PC-3 (cell line): Measurements from ENCODE around the gene C16orf87. TPM values are rescaled to one million over a fixed set of nuclear protein-coding genes. Genes with fewer than 3 reads are reported as not detected.

Experiments used
- ATAC-seq: fragments of 200-7000 bp; cut with Tn5 transposase; 2 replicates; pipeline ENCODE4 v1.9.1; 2020; ENCODE audit warnings: mild to moderate bottlenecking, moderate library complexity
- BruUV-seq: library from RNA; stranded (reverse); fragments of 400-500 nt; replicated peaks from 2 replicates; lab custom pipeline; 2021; lab: Mats Ljungman, UMichigan
- CTCF ChIA-PET: fragments of 300-600 bp; sonication (Branson Sonifier 250); formaldehyde crosslinking; loops from one replicate; lab custom pipeline; 2022; ENCODE audit warnings: antibody characterized with exemption; lab: Charles Lee
- POLR2A ChIA-PET: fragments of 300-600 bp; sonication (Branson Sonifier 250); formaldehyde crosslinking; loops from one replicate; lab custom pipeline; 2022; ENCODE audit warnings: antibody characterized with exemption; ENCODE audit not compliant: unreplicated experiment; lab: Charles Lee
- DNase-seq: peaks from one replicate; pipeline ENCODE4 v3.0.0-alpha.2; 2015
- H2AFZ ChIP-seq: fragments of 300-600 bp; sonication (generic); 2 replicates; pipeline ENCODE4 v1.6.0; 2016; ENCODE audit warnings: antibody characterized with exemption, low read length
- H3F3A ChIP-seq: fragments of 300-600 bp; sonication (generic); one replicate; pipeline ENCODE4 v1.6.0; 2017; ENCODE audit warnings: antibody characterized with exemption, low read length, control low read depth, mild to moderate bottlenecking; ENCODE audit not compliant: unreplicated experiment
- H3K27ac ChIP-seq: fragments of 300-600 bp; sonication (generic); 2 replicates; pipeline ENCODE4 v1.5.1; 2016; ENCODE audit warnings: mild to moderate bottlenecking, low read length
- H3K27me3 ChIP-seq: fragments of 300-600 bp; sonication (generic); 2 replicates; pipeline ENCODE4 v1.6.1; 2016; ENCODE audit warnings: low read length, mixed read lengths
- H3K36me3 ChIP-seq: fragments of 300-600 bp; sonication (generic); 2 replicates; pipeline ENCODE4 v1.6.1; 2016; ENCODE audit warnings: low read depth, mixed run types, low read length, mixed read lengths
- H3K4me1 ChIP-seq: fragments of 300-600 bp; sonication (generic); 2 replicates; pipeline ENCODE4 v1.5.1; 2016; ENCODE audit warnings: low read length; ENCODE audit not compliant: insufficient read depth
- H3K4me2 ChIP-seq: fragments of 300-600 bp; sonication (generic); 2 replicates; pipeline ENCODE4 v1.6.0; 2016; ENCODE audit warnings: low read length
- H3K4me3 ChIP-seq: fragments of 300-600 bp; sonication (generic); 2 replicates; pipeline ENCODE4 v1.5.1; 2016; ENCODE audit warnings: mild to moderate bottlenecking, low read length, mixed read lengths
- H3K79me2 ChIP-seq: fragments of 300-600 bp; sonication (generic); 2 replicates; pipeline ENCODE4 v1.6.1; 2017; ENCODE audit warnings: low read length, mixed read lengths
- H3K9ac ChIP-seq: fragments of 300-600 bp; sonication (generic); 2 replicates; pipeline ENCODE4 v1.6.0; 2016; ENCODE audit warnings: mild to moderate bottlenecking, low read length
- H3K9me2 ChIP-seq: fragments of 300-600 bp; sonication (generic); replicated peaks from 2 replicates; pipeline ENCODE4 v1.6.1; 2016; ENCODE audit warnings: mixed run types, low read length, mixed read lengths
- H3K9me3 ChIP-seq: fragments of 300-600 bp; sonication (generic); 2 replicates; pipeline ENCODE4 v1.6.1; 2016; ENCODE audit warnings: low read length, mixed read lengths
- H4K20me1 ChIP-seq: fragments of 300-600 bp; sonication (generic); 2 replicates; pipeline ENCODE4 v1.6.1; 2016; ENCODE audit warnings: low read length, mixed read lengths
- CTCF ChIP-seq: fragments of 300-600 bp; sonication (generic); conservative IDR thresholded peaks from 2 replicates; pipeline ENCODE4 v1.5.1; 2017; ENCODE audit warnings: antibody characterized with exemption, low read depth, mild to moderate bottlenecking, low read length
- EZH2 ChIP-seq: fragments of 300-600 bp; sonication (generic); IDR thresholded peaks from one replicate; pipeline ENCODE4 v1.6.1; 2017; ENCODE audit warnings: antibody characterized with exemption, mild to moderate bottlenecking, low read length; ENCODE audit not compliant: unreplicated experiment
- EZH2phosphoT487 ChIP-seq: fragments of 300-600 bp; sonication (generic); IDR thresholded peaks from 2 replicates; pipeline ENCODE4 v1.6.1; 2018; ENCODE audit warnings: mild to moderate bottlenecking, antibody characterized with exemption, low read length, borderline replicate concordance
- intact Hi-C: fragments of 100-400 bp; cut with micrococcal nuclease; formaldehyde crosslinking; loops from 2 replicates; pipeline ENCODE4 v1.9.0; 2023
- total RNA-seq: library from RNA; depleted of rRNA; stranded (reverse); fragments of >200 nt; gene quantifications from 2 replicates; pipeline ENCODE4 v1.2.3, GENCODE V29; 2014

The C16orf87 gene
- total RNA-seq, 1 experiment from 2014 or later: 4.0 TPM

GRCh38 chr16:46807336-46807735 lies 23.6 kb downstream of the C16orf87 start:
- H3K4me2 ChIP-seq: no peak overlapping the region
- no peaks in the 10 kb centered on the region for H3F3A ChIP-seq
- no peaks in the 10 kb centered on the region for H4K20me1 ChIP-seq
- H3K79me2 ChIP-seq: 0 out of 2 replicates have a peak, but pooled peaks cover 5% of the 10 kb centered on the region
- H3K9ac ChIP-seq: no peak overlapping the region
- DNase-seq (no peak), ATAC-seq (no peak)
- H3K27ac ChIP-seq: no peak overlapping the region
- no peaks in the 10 kb centered on the region for H3K9me3 ChIP-seq
- H3K4me3 ChIP-seq: no peak overlapping the region
- H3K36me3 ChIP-seq: 0 out of 2 replicates have a peak, but pooled peaks cover 4% of the 10 kb centered on the region
- BruUV-seq: no TSS peak
- no peak overlapping the region for H2AFZ ChIP-seq
- intact Hi-C loops: no loop called here
- H3K9me2 ChIP-seq: no peaks in the 10 kb centered on the region
- TF ChIP-seq CTCF (no peak), EZH2 (no peak), EZH2phosphoT487 (no peak)
- POLR2A ChIA-PET: interaction anchor here (0.6 kb wide), 1 partner anchor 19 kb away, joined by 3 read pairs; no protein-coding TSS in a partner anchor
- no peaks in the 10 kb centered on the region for H3K27me3 ChIP-seq
- no peaks in the 10 kb centered on the region for H3K4me1 ChIP-seq
- CTCF ChIA-PET: no interaction called here

DNA sequence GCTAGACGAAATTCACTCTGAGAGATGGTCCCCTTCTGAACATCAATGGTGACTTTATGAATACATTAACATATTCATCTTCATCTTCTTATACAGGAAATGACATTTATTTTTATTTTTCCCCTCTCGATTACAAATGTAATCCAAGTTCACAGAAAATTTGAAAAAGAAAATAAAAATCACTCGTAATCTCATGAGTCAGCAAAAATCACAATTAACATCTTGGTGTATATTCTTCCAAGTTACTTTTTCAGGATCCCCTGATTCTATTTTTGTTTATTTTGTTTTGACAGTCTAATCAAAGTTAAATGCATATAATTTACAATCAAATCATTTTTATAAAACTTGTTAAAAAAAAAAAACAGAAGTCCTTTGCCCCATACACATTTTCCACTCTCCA lies 27.6 kb downstream of the C16orf87 start:
- TF ChIP-seq EZH2phosphoT487 (no peak), CTCF (no peak), EZH2 (no peak)
- H3K4me3 ChIP-seq: no peak overlapping the region
- 0 out of 2 replicates have a peak, but pooled peaks cover 3% of the 10 kb centered on the region for H3K36me3 ChIP-seq
- H3F3A ChIP-seq: no peaks in the 10 kb centered on the region
- no peak overlapping the region for H3K27ac ChIP-seq
- no TSS peak for BruUV-seq
- H3K4me1 ChIP-seq: no peaks in the 10 kb centered on the region
- CTCF ChIA-PET: no interaction called here
- no peak overlapping the region for H3K4me2 ChIP-seq
- ATAC-seq: no peak
- H3K9me3 ChIP-seq: no peaks in the 10 kb centered on the region
- H3K9me2 ChIP-seq: no peaks in the 10 kb centered on the region
- POLR2A ChIA-PET: no interaction called here
- DNase-seq: no peak
- no peaks in the 10 kb centered on the region for H4K20me1 ChIP-seq
- no peak overlapping the region for H3K9ac ChIP-seq
- H3K27me3 ChIP-seq: no peaks in the 10 kb centered on the region
- no peak overlapping the region for H2AFZ ChIP-seq
- H3K79me2 ChIP-seq: no peaks in the 10 kb centered on the region
- intact Hi-C loops: loop anchor here (5.0 kb wide), 1 partner anchor 116 kb away; the partner anchor contains the start of genes ORC6 and VPS35

DNA sequence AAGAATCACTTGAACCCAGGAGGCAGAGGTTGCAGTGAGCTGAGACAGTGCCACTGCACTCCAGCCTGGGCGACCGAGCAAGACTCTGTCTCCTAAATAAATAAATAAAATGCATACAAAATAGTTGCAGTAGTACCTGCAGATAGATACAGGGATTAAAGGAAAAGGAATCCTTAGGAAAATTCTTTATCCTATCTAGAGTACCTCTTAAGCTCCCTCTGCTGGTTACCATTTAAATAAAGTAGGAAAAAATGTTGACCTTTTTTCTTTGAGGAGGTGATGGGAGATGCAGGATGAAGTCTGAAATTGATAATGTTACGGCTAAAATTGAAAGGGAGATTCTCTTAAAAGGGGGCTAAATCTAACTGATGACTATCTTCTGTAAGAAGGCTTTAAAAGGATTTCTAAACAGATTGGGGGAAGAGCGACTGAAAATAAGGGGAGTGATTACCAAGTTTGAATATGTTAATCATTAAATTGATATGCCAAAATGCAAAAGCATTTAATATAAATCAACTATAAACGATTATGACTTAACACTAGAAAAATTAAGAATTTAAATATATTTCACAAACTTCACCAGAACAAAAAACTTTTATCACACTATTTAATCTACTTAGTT lies 29.4 kb downstream of the C16orf87 start:
- peak; percentile 63 for TF ChIP-seq CTCF
- no peak for TF ChIP-seq EZH2phosphoT487
- TF ChIP-seq EZH2: no peak
- Histone ChIP-seq H3K4me2 (no peak overlapping the region), H2AFZ (no peak overlapping the region), H3K9ac (no peak overlapping the region), H4K20me1 (no peaks in the 10 kb centered on the region), H3K4me1 (no peaks in the 10 kb centered on the region), H3K27ac (no peak overlapping the region), H3K36me3 (no peaks in the 10 kb centered on the region), H3F3A (no peaks in the 10 kb centered on the region), H3K27me3 (no peaks in the 10 kb centered on the region), H3K9me2 (no peaks in the 10 kb centered on the region), H3K79me2 (no peaks in the 10 kb centered on the region), H3K4me3 (no peak overlapping the region), H3K9me3 (no peaks in the 10 kb centered on the region)
- DNase-seq (peak; percentile 57), ATAC-seq (0 out of 2 replicates have a peak, but pooled peaks have one; percentile 29)
- no TSS peak for BruUV-seq
- ChIA-PET CTCF (interaction anchor here (0.7 to 1.7 kb wide), 4 partner anchors 52 to 128 kb away, joined by 3 to 10 read pairs (median 4); no protein-coding TSS in a partner anchor), POLR2A (no interaction called here)
- intact Hi-C loops: loop anchor here (1.0 to 5.0 kb wide), 3 partner anchors 114 to 173 kb away; partner anchors contain the start of genes ORC6 and VPS35
